Colon (tissue), 2 donors: ENCODE measurements around the gene HLCS.
"Not testable (repeated sequence)": the region's sequence is repeated elsewhere in the genome, so short reads cannot be mapped to it uniquely, and the experiment has no call there.

Experiments used
- FAIRE-seq: peaks from 2 replicates; lab custom pipeline; 2012; peaks lifted over from hg19 to GRCh38; lab: Jason Lieb, UNC
- donor health status: control.
- donor health status: control.

HLCS gene

DNA sequence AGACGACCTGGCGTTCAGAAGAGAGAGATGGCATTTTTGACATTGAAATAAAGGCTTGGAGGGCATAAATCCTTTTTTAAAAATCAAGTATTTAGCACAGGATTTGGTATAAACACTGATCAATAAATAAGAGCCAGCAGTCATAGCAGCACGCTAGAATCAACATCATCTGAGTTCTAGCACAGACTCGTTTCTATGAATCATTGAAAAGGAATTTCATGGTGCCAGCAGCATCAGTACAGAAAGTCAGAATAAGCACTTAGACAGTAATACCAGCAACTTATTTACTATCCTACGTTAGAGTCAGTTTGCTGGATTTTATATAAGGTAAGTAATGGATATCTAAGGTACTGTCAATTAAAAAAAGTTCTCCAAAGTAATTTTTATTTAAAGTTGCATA is 119.3 kb downstream of the HLCS start:
- no peak for FAIRE-seq

DNA sequence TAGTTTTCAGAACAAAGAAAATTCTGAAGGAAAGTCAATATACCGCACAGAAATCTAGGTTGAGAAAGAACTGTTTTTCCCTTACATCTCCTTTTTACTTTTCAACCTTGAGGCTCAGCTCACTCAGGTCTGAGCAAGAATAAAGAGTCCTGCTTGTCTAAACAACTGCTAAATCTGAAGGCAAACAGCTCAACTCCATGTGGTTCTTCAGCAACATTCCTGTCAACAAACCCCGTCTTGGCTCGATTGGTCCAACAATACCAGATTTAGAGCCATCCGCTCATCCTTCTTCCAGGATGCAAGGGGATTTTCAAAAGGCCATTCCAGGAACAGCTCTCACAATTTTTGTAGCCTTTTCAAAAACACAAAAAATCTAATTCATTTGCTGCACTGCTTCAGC is 119.8 kb downstream of the HLCS start:
- FAIRE-seq, result no peak

GRCh38 chr21:36845790-36846189 is 120.7 kb downstream of the HLCS start:
- no peak for FAIRE-seq

DNA sequence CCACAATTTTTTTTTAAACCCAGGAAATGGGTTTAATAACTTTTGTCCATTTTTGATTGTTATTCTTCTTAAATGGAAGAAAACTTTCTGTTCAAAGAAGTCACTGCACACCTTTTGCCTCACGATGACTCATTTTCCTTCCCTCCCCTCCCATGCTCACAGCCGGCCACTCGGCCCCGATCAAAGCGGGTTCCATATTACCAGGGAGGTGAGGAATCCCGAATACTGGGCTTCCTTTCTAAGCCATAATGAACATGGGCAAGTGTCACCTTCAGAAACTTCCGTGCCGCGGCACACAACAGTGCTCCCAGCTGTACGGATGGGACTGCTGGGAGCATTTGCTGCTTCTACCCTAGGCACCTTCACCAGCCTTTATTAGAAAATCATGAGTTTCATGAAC is 121.4 kb downstream of the HLCS start:
- no peak for FAIRE-seq

GRCh38 chr21:36841866-36842265 is 124.6 kb downstream of the HLCS start:
- FAIRE-seq, result no peak

- no peak for FAIRE-seq
Observed at GRCh38 chr21:36839735-36840134, 126.7 kb downstream of the HLCS start.

DNA sequence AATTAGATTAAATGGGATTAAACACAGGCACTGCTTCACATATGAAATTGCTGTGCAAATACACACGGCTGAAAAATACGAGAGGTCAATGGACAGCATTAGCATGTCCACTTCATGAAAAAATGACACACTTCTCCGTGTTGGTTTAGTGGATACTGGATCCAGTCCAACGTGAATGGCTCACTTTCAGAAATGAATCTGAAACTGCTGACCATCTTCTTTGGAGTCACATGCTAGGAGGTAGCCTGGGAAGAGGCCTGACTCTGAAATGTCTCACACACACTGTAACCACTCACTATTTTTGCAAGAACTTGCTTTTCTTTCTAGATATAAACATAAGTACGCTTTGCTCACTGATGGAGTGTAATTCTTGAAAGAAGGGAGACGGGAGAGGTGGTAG is 127.3 kb downstream of the HLCS start:
- no peak for FAIRE-seq

GRCh38 chr21:36835383-36835795 is 131.1 kb downstream of the HLCS start:
- no peak for FAIRE-seq

DNA sequence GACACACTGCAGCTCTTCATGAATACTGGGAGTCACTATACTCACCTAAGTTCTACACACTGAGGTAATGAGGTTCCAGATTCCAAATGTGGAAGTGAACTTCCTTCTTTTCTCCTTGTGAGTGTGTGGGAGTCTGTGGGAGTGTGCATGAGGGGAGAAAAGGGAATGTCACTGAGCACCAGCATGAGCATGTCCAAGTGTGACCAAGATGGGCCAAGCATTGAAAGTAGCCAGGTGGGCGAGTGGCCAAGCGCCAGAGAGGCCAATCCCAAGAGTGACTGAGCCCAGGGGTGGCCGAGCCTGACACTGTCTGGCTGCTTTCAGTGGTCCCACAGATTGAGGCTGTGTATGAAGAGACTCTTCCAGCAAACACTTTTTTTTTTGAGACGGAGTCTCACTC is 132.3 kb downstream of the HLCS start:
- FAIRE-seq, result no peak

GRCh38 chr21:36830100-36830499 is 136.4 kb downstream of the HLCS start:
- FAIRE-seq, result no peak

DNA sequence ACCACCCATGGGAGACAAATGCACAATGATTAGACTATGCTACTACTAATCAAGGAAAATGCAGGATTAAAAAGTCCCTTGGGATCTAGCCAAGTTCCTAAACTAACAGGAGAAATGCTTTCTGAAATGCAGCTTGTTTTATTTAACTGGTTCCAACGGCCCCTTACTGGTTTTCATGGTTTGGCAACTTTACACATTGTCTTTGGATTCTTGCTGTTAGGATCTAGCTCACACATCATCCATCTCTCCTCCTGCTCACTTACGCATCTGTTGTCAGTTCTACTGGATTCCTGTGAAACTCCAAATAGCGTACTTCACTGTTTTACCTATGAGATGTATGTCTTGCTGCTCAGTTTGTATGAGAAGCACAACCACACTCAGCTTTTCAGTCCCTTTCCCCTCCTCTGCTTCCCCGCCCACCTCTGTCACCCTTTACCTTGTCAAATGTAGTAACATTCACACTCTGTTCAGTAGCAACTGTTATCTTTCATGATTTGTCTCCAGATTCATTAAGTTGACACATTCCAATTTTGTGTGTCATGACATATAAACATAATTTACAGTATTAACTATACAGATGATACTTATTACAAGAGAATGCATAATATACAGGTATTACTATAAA is 137.5 kb downstream of the HLCS start:
- FAIRE-seq, result no peak

DNA sequence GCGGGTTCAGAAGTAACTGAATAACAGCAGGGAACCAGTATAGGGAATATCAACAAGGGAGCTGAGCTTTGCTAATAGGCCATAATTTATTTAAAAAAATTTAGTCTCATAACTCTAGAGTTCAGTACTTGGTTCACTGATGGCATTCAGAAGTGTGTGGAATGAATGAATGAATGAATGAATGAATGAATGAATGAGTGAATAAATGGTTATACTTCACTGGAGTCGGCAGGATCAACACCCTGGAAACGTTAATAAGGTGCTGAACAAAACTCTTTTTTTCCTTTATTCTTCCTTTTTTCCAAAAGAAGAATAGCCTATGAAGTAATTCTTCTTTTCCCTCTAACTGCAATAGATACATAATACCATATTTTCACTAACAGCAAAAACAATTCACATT is 138.3 kb downstream of the HLCS start:
- FAIRE-seq, result no peak

GRCh38 chr21:36825658-36826057 is 140.8 kb downstream of the HLCS start:
- no peak for FAIRE-seq

DNA sequence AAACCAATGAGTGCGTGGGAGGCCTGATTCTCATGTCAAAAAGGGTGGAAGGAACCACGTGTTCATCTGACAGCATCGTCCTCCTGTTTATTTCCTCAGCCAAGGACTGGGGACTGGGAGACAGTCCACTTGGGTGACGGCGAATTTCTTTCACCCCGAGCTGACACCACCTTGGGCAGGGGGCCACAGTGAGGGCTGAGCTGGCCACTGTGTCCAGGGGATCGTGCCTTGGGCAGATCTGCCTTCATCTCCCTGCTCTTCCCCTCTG is 145.5 kb downstream of the HLCS start:
- FAIRE-seq, result no peak

DNA sequence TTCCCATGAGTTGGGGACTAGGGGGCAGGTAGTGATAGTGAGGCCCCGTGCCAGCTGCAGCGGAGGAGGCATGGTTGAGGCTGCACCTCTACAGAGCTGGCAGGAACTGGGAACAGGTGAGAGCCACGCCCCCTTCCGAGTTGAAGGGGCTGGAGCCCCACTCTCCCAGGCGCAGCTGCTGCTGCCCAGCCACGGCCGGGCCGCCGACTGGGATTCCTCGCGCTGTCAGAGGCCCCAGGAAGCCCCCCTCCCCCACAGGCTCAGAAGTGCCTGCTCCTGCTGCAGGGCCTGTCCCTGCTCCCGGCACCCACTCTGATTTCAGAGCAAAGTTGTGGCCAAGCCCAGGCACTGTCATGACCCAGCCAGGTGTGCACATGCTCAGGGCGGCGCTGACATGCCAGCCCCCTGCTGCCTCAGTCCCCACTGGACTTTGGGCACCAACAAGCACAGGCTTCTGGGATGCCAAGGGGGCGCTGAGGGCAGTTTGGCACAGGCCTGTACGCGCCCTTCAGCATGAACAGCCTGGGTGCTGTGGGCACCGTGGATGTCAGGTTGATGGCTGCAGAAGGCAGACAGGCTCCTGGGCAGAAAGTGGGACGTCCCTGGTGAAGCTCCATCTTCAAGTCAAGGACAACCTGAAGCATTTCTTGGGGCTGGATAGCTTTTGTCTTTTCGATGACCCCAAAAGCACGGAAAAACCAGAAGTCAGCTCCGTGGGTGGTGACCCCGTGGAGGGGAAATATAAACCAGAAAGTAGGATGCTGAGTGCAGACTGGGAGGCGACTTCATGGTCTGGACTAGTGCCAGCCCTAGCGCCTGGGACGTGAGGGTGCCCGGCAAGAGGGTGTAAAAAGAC is 146.1 kb downstream of the HLCS start:
- no peak for FAIRE-seq

- FAIRE-seq, result no peak
Observed at GRCh38 chr21:36817732-36818450, 148.6 kb downstream of the HLCS start.

DNA sequence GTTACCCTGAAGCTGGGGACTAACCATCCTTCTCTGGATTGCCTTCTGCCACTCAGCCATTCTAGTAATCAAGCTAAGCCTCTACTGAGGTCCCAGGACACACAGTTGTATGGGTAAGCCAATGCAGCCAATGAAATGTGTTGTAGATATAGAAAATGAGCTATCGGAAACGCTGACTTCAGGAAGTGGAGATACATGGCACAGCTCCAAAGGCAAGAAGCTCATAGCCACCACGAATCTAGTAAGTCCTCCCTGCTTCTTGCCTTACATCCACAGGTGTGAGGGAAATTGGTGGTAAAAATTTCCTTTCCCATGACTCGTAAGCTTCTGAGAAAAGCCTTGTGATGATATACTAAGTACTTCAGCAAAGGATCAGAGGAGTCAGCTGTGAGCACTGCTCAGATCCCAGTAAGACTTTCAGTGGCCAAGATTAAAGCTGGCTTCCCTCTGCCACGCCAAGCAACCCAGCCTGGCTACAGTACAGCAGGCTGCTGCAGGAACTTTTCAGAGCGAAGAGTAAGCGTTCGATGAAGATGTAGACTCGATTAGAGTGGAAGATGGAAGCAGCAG is 149.8 kb downstream of the HLCS start:
- no peak for FAIRE-seq

DNA sequence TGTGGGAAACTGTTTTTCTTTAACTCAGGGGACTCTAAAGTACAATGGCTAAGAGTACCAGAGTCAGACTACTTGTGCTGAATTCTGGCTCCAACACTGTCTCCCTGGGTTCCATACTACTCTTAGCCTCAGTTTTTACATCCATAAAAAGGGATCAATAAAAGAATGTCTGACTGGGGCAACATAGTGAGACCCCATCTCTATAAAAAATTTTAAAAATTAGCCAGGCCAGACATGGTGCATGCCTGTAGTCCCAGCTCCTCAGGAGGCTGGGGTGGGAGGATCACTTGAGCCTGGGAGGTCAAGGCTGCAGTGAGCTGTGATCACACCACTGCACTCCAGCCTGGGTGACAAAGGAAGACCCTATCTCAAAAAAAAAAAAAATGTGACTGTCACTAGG is 150.4 kb downstream of the HLCS start:
- FAIRE-seq, result not testable (repeated sequence)

DNA sequence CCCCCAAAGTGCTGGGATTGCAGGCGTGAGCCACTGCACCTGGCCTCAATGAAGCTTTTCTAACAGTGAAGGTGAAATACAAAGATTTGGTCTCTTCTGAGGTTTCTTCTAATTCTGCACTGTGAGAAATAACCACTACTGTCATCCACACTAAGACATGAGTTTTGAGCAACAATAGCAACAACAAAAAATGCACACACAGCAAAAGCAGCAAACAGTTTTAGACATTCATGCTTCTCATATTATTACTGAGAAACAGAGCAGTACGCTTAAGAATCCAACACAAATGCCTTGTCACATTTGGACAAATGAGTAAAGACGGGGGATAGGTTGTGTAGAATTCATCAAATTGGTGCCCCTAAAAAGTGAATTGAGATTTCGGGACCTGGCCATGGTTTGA is 151.2 kb downstream of the HLCS start:
- FAIRE-seq, result no peak

GRCh38 chr21:36813052-36813451 is 153.4 kb downstream of the HLCS start:
- FAIRE-seq, result no peak

DNA sequence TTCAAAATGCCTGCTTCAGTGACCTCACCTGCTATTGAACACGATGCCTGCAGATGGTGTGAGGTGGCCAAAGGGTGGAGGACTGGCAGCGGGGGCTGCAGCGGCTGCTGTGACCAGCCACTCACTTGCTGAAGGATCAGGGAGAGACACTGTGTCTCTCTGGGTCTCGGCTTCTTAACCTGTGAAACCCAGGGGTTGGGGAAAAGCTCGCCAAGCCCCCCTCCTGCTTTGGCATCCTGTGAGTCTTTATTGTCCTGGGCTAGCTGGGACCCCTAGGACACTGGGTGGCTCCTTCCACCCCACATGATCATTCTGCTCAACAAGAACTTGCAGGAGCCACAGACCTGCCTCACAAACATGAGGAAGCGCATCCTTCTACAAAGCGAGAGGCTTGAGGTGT is 154.7 kb downstream of the HLCS start:
- no peak for FAIRE-seq

DNA sequence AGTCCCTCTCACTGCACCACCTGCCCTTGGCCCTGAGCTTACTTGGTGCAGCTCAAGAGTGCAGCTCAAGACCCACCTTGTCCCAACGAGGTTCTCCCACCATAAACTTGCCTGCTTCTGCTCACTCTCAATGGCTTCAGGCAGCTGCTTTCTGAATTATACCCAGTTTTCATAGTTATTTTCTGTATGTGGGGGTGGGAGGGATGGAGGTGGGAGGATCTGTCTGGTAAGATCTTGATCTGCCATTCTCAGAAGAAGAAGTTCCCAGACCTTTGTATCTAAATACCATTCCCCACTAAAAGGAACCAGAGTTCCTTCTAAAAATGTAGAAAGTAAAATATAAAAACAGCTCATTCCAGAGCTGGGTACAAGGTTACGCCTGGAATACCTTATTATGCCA is 156.0 kb downstream of the HLCS start:
- FAIRE-seq, result no peak

GRCh38 chr21:36807422-36807928 is 159.0 kb downstream of the HLCS start:
- no peak for FAIRE-seq
